GM23338 (cell line): Measurements from ENCODE around the gene PIK3C2G. TPM values are rescaled to one million over a fixed set of nuclear protein-coding genes. Genes with fewer than 3 reads are reported as not detected.

Source experiments
- ATAC-seq: fragments of 200-7000 bp; cut with Tn5 transposase; 3 replicates; pipeline ENCODE4 v1.9.1; 2020
- DNase-seq: peaks from one replicate; pipeline ENCODE4 v3.0.0-alpha.2; 2015; ENCODE audit warnings: low spot score
- H2AFZ ChIP-seq: fragments of 200-600 bp; sonication (generic); 2 replicates; pipeline ENCODE4 v1.8.0; 2016; ENCODE audit warnings: antibody characterized with exemption, mild to moderate bottlenecking, moderate library complexity
- H3F3A ChIP-seq: fragments of 200-600 bp; sonication (generic); replicated peaks from 2 replicates; pipeline ENCODE4 v1.8.0; 2017; ENCODE audit warnings: antibody characterized with exemption, mixed run types, low read depth
- H3K27ac ChIP-seq: fragments of 200-600 bp; sonication (generic); 2 replicates; pipeline ENCODE4 v1.6.1; 2016; ENCODE audit warnings: low read depth
- H3K27me3 ChIP-seq: fragments of 200-600 bp; sonication (generic); 2 replicates; pipeline ENCODE4 v1.8.0; 2016; ENCODE audit warnings: mild to moderate bottlenecking, mixed run types, moderate library complexity; ENCODE audit not compliant: insufficient read depth
- H3K36me3 ChIP-seq: fragments of 200-600 bp; sonication (generic); 2 replicates; pipeline ENCODE4 v1.8.0; 2016; ENCODE audit warnings: mild to moderate bottlenecking; ENCODE audit not compliant: insufficient read depth
- H3K4me1 ChIP-seq: fragments of 200-600 bp; sonication (generic); 2 replicates; pipeline ENCODE4 v1.8.0; 2016; ENCODE audit warnings: mild to moderate bottlenecking, moderate library complexity; ENCODE audit not compliant: insufficient read depth
- H3K4me2 ChIP-seq: fragments of 200-600 bp; sonication (generic); 2 replicates; pipeline ENCODE4 v1.7.1; 2017; ENCODE audit warnings: mixed run types
- H3K4me3 ChIP-seq: fragments of 200-600 bp; sonication (generic); 2 replicates; pipeline ENCODE4 v1.6.1; 2016; ENCODE audit warnings: mixed run types
- H3K79me2 ChIP-seq: fragments of 200-600 bp; sonication (generic); replicated peaks from 2 replicates; pipeline ENCODE4 v1.8.0; 2017; ENCODE audit warnings: mild to moderate bottlenecking; ENCODE audit not compliant: insufficient read depth
- H3K9me2 ChIP-seq: fragments of 200-600 bp; sonication (generic); 2 replicates; pipeline ENCODE4 v1.8.0; 2017; ENCODE audit not compliant: insufficient read depth
- H4K20me1 ChIP-seq: fragments of 200-600 bp; sonication (generic); replicated peaks from 2 replicates; pipeline ENCODE4 v1.8.0; 2017; ENCODE audit warnings: mild to moderate bottlenecking; ENCODE audit not compliant: insufficient read depth
- H3K27ac Mint-ChIP-seq: 2 replicates; pipeline ENCODE4 v1.8.0; 2020; ENCODE audit warnings: inconsistent platforms, mild to moderate bottlenecking, moderate library complexity, mixed read lengths
- H3K27me3 Mint-ChIP-seq: 3 replicates; pipeline ENCODE4 v1.8.0; 2022; ENCODE audit warnings: low read depth, mild to moderate bottlenecking, moderate library complexity, mixed read lengths, inconsistent platforms; ENCODE audit not compliant: insufficient read depth, poor library complexity
- H3K36me3 Mint-ChIP-seq: 3 replicates; pipeline ENCODE4 v1.8.0; 2021; ENCODE audit warnings: low read depth, mild to moderate bottlenecking, inconsistent platforms, moderate library complexity, mixed read lengths
- H3K4me1 Mint-ChIP-seq: 3 replicates; pipeline ENCODE4 v1.8.0; 2020; ENCODE audit warnings: mild to moderate bottlenecking, inconsistent platforms, mixed read lengths
- H3K4me3 Mint-ChIP-seq: 3 replicates; pipeline ENCODE4 v1.8.0; 2021; ENCODE audit warnings: moderate library complexity, mild to moderate bottlenecking, inconsistent platforms, mixed read lengths
- H3K9me3 Mint-ChIP-seq: 3 replicates; pipeline ENCODE4 v1.8.0; 2020; ENCODE audit warnings: moderate library complexity, mild to moderate bottlenecking, inconsistent platforms, mixed read lengths
- CTCF ChIP-seq, 2 experiments: fragments of 200-600 bp in 1 of 2; sonication (generic) in 1 of 2; conservative IDR thresholded peaks; 2 replicates each; pipeline versions ENCODE4 v1.5.1 to v1.6.1; 2016 to 2017; ENCODE audit warnings: antibody characterized with exemption in 2 of 2, low read depth in 2 of 2, mild to moderate bottlenecking in 2 of 2, moderate library complexity in 1 of 2
- EZH2phosphoT487 ChIP-seq: fragments of 200-600 bp; sonication (generic); IDR thresholded peaks from one replicate; pipeline ENCODE4 v1.8.1; 2018; ENCODE audit warnings: antibody characterized with exemption; ENCODE audit not compliant: unreplicated experiment
- JUNB ChIP-seq: IDR thresholded peaks from one replicate; pipeline ENCODE4 v1.6.1; 2016; ENCODE audit warnings: antibody characterized with exemption; ENCODE audit not compliant: unreplicated experiment
- NANOG ChIP-seq: IDR thresholded peaks from 2 replicates; pipeline ENCODE4 v1.6.1; 2016; ENCODE audit warnings: antibody characterized with exemption, borderline replicate concordance
- POLR2AphosphoS5 ChIP-seq: IDR thresholded peaks from 2 replicates; pipeline ENCODE4 v1.6.1; 2016; ENCODE audit warnings: antibody characterized with exemption, low read depth
- ZNF114 ChIP-seq: fragments of 250-450 bp; sonication (Bioruptor Pico); IDR thresholded peaks from 2 replicates; pipeline ENCODE4 v1.5.0; 2020; ENCODE audit warnings: mild to moderate bottlenecking, moderate library complexity
- ZNF462 ChIP-seq: fragments of 250-450 bp; sonication (Bioruptor Pico); IDR thresholded peaks from 2 replicates; pipeline ENCODE4 v1.5.0; 2020; ENCODE audit warnings: mild to moderate bottlenecking, moderate library complexity
- polyA plus RNA-seq: library from polyadenylated mRNA; unstranded; fragments of >200 nt; fragmentation: Nextera tagmentation; extraction: Ambion mirVana; gene quantifications from 2 replicates; pipeline ENCODE4 v1.2.1, GENCODE V29; 2016
- total RNA-seq: library from RNA; depleted of rRNA; stranded (reverse); fragments of >200 nt; shearing (Covaris generic); gene quantifications from 2 replicates; pipeline ENCODE4 v1.2.3, GENCODE V29; 2014

PIK3C2G gene
- total and polyA plus RNA-seq, 2 experiments from 2014 or later = not detected

- TF ChIP-seq ZNF462 (no peak), CTCF (conservative IDR thresholded peaks at IDR 0.05; ENCODE audit: low read depth in 2 of 2) (no peak), NANOG (no peak), JUNB (no peak), ZNF114 (no peak)
Observed at GRCh38 chr12:18352312-18352711, 91.0 kb downstream of the PIK3C2G start (continued).

- no peak for DNase-seq
- Histone ChIP-seq H3F3A (no peaks in the 10 kb centered on the region), H3K27me3 (no peaks in the 10 kb centered on the region), H3K79me2 (no peaks in the 10 kb centered on the region), H3K36me3 (no peaks in the 10 kb centered on the region), H3K4me3 (no peak overlapping the region), H3K9me2 (peaks cover 11% of the 10 kb centered on the region; the same call in 1 of the 2 replicates), H3K4me2 (no peak overlapping the region), H3K4me1 (no peaks in the 10 kb centered on the region), H3K27ac (no peak overlapping the region), H4K20me1 (no peaks in the 10 kb centered on the region), H2AFZ (no peak overlapping the region)
- Mint-ChIP-seq H3K36me3 (no peaks in the 10 kb centered on the region; the same call in 2 of the 3 replicates), H3K4me3 (no peak overlapping the region), H3K9me3 (peaks cover 3% of the 10 kb centered on the region; the same call in 2 of the 3 replicates), H3K27ac (no peak overlapping the region), H3K4me1 (no peaks in the 10 kb centered on the region), H3K27me3 (peaks cover 3% of the 10 kb centered on the region)
- no peak for ATAC-seq
- TF ChIP-seq EZH2phosphoT487 = no peak
- no peak for TF ChIP-seq CTCF (conservative IDR thresholded peaks at IDR 0.05; ENCODE audit: low read depth in 2 of 2)
- TF ChIP-seq POLR2AphosphoS5 = no peak
- no peak for TF ChIP-seq NANOG
- no peak for TF ChIP-seq JUNB
Observed at GRCh38 chr12:18355429-18355828, 94.1 kb downstream of the PIK3C2G start.
